Caki2 (cell line): ENCODE results near the gene ABHD17B. TPM values are rescaled to one million over a fixed set of nuclear protein-coding genes. Genes with fewer than 3 reads are reported as not detected.

Experiments
- DNase-seq: peaks from one replicate; pipeline ENCODE4 v3.0.0-alpha.2; 2015; ENCODE audit warnings: low read depth
- in situ Hi-C: cut with HindIII; loops from 2 replicates; pipeline ENCODE4 v1.10.0; 2016; ENCODE audit warnings: low sequenced_read_pairs, low pct_unique_long_range_greater_than_20kb, mixed read lengths
- total RNA-seq: library from RNA; depleted of rRNA; stranded (reverse); fragments of >200 nt; shearing (Covaris generic); gene quantifications from 2 replicates; pipeline ENCODE4 v1.2.3, GENCODE V29; 2014; ENCODE audit warnings: low replicate concordance; rRNA removed

The ABHD17B gene
- total RNA-seq, 1 experiment from 2014 or later = 28.0 TPM

DNA sequence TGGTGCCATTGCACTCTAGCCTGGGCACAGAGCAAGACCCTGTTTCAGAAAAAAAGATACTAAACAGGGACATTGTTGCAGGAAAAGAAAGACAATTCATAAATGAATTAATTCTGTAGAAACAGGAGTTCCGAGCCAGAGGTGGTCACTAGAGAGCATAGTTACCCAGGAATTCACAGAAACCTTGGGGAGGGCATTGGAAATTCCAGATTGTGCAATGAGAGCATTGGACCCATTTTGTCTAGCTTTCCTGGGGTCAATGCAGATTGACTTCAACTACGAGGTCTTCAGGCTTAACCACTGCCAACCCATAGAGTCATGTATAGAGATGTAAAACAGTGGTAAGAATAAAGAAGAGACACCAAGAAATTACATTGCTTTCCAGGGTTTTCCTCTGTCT lies 63.1 kb downstream of the ABHD17B start:
- in situ Hi-C loops = no loop called here
- no peak for DNase-seq

DNA sequence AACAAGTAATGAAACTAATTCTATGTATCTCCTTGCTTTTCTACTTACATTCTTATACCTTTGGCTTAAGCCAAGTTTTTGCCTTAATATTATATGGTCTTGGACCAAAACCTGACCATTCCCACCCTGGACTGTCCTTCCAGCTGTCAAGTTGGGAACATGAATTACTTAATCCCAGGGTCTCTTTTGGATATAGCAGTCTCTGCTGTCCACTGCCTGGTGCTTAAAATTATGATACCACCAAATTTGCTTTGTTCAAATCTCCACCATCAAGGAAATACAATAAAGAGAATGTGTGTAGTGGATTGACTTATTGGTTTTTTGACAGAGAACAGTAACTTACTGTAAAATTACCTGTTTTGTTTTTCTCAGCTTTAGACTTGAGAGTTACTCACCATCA lies 66.2 kb downstream of the ABHD17B start:
- no peak for DNase-seq
- in situ Hi-C loops = no loop called here

DNA sequence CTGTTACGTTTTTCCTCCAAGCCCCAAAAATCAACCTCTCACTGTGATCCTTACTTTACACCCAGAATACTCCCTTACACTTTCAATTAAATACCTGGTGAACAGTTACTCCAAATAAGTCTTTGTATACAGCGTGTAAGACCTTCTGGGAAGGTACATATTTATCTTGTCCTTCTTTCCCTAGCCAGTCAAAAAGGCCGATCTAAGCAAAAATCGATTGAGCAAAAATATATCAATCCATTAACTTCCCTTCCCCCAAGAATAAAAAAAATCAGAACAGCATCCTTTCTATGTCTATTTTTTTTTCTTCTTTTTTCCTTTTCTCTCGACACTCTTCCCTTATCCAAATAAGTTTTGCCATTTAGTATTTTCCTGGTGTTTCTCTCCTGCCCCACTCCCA lies 71.3 kb downstream of the ABHD17B start:
- in situ Hi-C loops = no loop called here
- DNase-seq = no peak

DNA sequence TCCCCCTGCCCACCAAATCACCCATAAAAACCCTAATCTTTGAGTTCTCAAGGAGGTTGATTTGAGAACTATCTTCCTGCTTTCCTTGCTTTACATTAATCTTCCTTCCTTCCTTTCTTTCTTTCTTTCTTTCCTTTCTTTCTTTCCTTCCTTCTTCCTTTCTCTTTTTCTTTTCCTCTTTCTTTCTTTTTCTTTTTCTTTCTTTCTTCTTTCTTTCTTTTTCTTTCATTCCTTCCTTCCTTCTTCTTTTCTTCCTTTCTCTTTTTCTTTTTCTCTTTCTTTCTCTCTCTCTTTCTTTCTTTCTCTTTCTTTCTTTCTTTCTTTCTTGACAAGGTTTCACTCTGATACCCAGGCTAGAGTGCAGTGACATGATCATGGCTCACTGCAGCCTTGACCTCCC lies 75.4 kb downstream of the ABHD17B start:
- in situ Hi-C loops = no loop called here
- DNase-seq = no peak

DNA sequence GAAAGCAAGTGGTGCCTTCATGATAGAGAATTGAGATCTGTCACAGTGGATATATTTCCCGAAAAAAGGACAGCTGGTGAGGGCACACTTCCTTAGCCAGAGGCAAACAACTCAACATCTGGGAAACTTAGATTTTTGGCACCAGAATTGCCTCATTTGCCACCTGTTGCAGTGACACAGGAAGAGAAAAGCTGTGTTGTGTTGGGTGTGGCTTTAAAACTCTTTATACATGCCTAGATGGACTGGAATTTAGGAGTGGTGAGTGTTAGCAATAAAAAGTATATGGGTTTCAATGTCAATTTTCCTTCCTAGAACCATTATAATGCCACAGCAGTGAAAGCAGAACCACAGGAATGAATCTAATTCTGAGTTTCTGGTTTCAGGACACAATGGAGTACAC lies 80.1 kb downstream of the ABHD17B start:
- DNase-seq = no peak
- in situ Hi-C loops = no loop called here

DNA sequence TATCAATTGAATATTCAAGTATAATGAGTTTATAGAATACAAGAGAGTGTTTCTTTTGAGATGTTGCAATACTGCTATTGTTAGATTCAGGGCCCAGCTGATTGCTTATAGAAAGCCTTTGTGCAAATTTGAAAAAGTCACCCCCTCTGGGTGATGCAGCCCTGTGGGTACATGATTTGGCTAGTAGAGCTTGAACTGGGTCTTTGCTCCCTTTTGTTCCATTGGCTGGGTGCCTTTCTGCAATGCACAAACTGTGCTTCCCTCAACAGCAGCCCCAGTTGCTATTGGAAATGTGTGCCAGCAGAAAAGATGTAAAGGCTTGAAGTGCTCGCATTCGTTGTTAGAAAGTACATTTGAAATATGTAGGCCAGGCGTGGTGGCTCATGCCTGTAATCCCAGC lies 80.8 kb downstream of the ABHD17B start:
- DNase-seq = no peak
- in situ Hi-C loops = no loop called here

DNA sequence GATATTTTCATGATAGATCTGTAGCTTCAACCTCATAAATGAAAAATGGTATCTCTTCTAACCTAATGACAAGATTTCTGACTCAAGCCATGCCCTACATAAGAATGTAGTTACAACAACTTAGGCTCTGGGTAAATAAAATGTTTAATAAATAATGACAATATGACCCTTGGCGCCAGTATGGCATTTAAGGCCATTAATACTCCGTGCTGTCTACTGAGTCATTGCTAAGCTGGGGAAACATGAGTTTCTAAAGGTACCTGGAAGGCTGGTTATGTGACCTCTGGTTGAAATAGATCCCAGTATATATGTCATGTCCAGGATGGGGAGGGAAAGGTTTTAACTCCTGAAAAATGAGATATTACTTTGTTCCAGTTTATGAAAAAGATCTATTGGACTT lies 84.7 kb downstream of the ABHD17B start:
- DNase-seq = peak; percentile 30
- in situ Hi-C loops = no loop called here

DNA sequence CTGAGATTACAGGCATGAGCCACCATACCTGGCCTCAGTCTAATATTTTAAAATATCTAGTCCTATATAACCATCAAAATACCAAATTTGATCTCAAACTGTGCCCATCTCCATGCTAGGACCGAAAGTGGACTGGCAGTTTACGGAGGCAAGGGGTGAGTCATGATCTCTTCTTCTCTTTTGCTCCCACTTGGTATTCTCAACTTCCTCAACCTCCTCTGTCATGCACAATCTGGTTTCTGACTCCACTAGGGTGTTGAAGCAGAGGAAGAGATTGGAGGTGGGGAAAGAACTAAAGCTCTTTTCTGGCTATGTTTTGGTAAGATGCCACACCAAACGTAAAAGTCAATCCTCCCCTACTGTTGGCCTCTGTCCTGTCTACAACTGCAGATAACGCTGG lies 86.7 kb downstream of the ABHD17B start:
- DNase-seq = no peak
- in situ Hi-C loops = no loop called here

DNA sequence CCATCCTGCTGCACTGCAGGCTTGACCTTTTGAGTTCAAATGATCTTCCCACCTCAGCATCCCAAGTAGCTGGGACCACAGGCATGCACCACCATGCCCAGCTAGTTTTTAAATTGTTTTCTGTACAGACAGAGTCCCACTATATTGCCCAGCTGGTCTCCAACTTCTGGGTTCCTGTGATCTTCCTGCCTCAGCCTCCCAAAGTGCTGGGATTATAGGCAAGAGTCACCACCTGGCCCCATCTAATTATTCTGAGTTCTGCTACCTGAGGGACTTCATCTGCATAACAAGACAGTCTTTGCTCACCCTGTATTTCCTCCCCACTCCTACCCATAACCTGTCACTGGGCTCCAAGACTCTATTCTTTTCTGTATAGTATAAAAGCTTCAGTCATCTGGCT lies 88.1 kb downstream of the ABHD17B start:
- in situ Hi-C loops = no loop called here
- DNase-seq = no peak

DNA sequence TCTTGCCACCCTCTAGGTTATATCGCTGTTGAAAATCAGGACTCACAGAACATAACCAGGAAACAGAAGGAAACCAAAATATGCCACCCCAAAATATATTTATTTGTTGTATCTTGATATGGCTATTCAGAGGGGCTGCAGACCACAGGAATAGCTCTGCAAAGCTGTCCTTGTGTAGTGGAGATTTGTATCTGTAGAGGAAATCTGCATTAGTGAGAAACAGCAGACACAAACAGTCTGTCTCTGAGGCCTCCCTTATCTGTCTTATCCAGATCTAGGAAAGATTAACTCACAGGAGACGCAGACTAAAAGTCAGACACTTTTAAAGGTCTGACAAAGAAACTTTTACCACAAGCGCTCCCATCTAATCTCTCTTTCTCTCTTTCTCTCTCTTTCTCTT lies 88.5 kb downstream of the ABHD17B start:
- DNase-seq = no peak
- in situ Hi-C loops = no loop called here

DNA sequence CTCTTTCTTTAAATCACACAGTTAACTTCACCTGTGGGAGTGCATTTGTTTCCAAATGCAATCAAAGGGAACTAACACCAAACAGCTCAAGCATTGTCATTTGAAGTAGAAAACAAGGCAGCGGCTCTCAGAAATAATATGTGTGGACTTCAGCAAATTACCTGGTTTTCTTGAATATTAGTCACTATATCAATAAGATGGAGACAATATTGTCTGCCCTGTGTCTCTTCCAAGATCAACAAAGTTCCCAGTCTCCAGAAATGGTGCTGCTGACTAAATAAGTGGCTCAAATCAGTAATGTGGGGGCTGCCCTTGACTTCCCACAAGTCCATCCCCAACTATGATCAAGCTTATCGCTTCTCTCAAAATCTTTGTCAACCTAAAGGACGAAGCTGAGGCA lies 89.6 kb downstream of the ABHD17B start:
- in situ Hi-C loops = no loop called here
- DNase-seq = no peak

DNA sequence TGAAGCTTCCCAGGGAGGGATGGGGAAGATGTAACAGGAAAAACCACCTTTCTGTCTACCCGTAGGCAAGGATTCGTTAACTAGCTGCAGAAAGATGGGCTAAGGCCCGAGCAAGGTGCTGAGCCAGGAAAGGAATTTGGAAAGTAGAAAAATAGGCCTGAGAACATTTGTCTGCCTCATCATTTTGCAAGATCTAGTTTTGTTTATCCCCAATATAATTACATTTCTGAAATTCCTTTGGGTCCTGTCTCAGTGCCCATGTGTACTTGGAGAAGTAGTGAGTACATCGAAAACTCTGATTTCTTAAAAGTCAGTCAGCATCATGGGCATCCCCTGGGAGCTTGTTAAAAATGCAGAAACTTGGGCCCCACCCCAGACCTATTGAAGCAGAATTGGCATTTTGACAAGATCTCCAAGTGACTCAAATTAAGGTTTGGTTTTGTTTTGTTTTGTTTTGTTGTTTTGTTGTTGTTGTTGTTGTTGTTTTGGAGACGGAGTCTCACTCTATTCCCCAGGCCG lies 90.5 kb downstream of the ABHD17B start:
- no peak for DNase-seq
- in situ Hi-C loops = no loop called here

DNA sequence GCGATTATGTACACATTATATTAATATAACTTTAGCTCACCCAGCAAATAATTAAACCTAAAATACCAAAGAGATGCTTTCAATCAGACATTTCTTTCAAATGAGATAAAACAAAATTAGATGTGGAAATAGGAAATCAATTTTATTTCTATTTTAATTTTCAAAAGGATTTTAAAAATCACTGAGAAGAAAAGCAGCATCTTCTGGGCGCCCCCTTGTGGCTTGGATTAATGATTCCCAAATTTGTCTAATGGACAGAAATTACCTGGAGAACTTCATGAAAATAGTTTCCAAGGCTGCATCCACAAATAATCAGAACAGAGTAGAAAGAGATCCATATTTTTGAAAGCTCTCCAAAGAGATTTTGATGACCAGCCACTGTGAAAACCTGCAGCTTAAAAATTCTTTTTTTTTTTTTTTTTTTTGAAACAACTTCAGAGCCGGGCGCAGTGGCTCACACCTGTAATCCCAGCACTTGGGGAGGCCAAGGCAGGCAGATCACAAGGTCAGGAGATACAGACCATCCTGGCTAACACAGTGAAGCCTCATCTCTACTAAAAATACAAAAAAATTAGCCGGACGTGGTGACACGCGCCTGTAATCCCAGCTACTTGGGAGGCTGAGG lies 91.8 kb downstream of the ABHD17B start:
- in situ Hi-C loops = no loop called here
- no peak for DNase-seq

DNA sequence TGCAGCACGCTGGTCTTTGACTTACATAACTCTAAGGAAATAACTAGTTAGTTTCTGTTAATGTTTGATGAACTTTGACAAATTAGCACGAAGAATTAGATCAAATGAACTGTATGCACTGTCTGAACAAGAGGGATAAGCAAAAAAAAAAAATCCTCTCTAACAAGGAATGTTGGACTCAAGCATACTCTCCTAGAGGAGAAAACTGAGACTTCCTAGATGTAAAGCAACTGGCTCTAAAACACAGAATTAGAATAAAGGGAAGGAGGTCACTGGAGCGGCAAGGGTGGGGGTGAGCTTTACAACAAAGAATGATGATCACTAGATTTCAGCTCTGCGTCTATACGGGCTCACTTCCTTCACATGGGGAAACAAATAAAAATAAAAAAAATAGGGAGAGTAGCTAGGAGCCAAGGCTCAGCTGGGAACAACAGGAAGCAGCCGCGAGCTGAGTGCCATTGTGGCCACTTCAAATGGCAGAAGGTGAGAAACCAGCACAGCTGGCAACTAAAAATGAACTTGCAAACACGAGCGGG lies 94.0 kb downstream of the ABHD17B start:
- no peak for DNase-seq
- in situ Hi-C loops = no loop called here

Other genes with a start within 250 kb of the ABHD17B start
- gene CEMIP2, start 142.7 kb downstream of the ABHD17B start, total RNA-seq = 30.8 and 43.2 TPM in 2 replicates
- 9.4 and 12.5 TPM in 2 replicates for gene C9orf85, start 446 bp upstream of the ABHD17B start, total RNA-seq
- 0.78 TPM in 1 of 2 replicates, not detected in the other for gene C9orf57, start 149.4 kb upstream of the ABHD17B start, total RNA-seq
- 26.3 and 31.2 TPM in 2 replicates for gene GDA, start 238.2 kb upstream of the ABHD17B start, total RNA-seq